Heart right ventricle (tissue), 16 donors: ENCODE data around the gene RAP1GAP. TPM values are rescaled to one million over a fixed set of nuclear protein-coding genes. Genes with fewer than 3 reads are reported as not detected.
A peak's percentile ranks its signal among the peaks of the same experiment; 100 is the strongest.
"Not testable (repeated sequence)": the region's sequence is repeated elsewhere in the genome, so short reads cannot be mapped to it uniquely, and the experiment has no call there.

Experiments
- ATAC-seq, 8 donors: fragments of 200-7000 bp; cut with Tn5 transposase; one replicate each; pipeline ENCODE4 v1.9.1; 2020; ENCODE audit warnings: mild to moderate bottlenecking in 8 of 8, moderate library complexity in 8 of 8, moderate number of reproducible peaks in 1 of 8
- DNase-seq, 2 donors: peaks; one replicate each; pipeline ENCODE4 v3.0.0-alpha.2; 2020
- H3K27ac ChIP-seq, 10 donors: fragments of 200-600 bp; sonication (generic) in 2 of 10; one replicate each; pipeline versions ENCODE4 v1.5.0 to v1.8.0; 2020 to 2022; ENCODE audit warnings: mild to moderate bottlenecking in 3 of 10
- H3K27me3 ChIP-seq, 7 donors: fragments of 200-600 bp; one replicate each; pipeline ENCODE4 v1.8.0; 2021 to 2022; ENCODE audit warnings: mild to moderate bottlenecking in 2 of 7
- H3K36me3 ChIP-seq, 9 donors: fragments of 200-600 bp; sonication (generic) in 1 of 9; one replicate each; pipeline versions ENCODE4 v1.5.0 to v1.8.0; 2020 to 2022; ENCODE audit warnings: mild to moderate bottlenecking in 2 of 9
- H3K4me1 ChIP-seq, 9 donors: fragments of 200-600 bp; sonication (generic) in 1 of 9; one replicate each; pipeline versions ENCODE4 v1.5.0 to v1.8.0; 2020 to 2022; ENCODE audit warnings: mild to moderate bottlenecking in 4 of 9
- H3K4me3 ChIP-seq, 10 donors: fragments of 200-600 bp; sonication (generic) in 2 of 10; one replicate each; pipeline versions ENCODE4 v1.5.0 to v1.8.0; 2020 to 2022; ENCODE audit warnings: mild to moderate bottlenecking in 7 of 10, moderate library complexity in 2 of 10
- H3K9me3 ChIP-seq, 11 donors: fragments of 200-600 bp in 10 of 11; sonication (generic) in 2 of 11; one replicate each; pipeline versions ENCODE4 v1.5.0 to v1.8.0; 2013 to 2022; ENCODE audit warnings: mild to moderate bottlenecking in 2 of 11, control low read depth in 1 of 11, moderate library complexity in 1 of 11
- WGBS, 2 donors: extraction: QIAGEN DNeasy Blood & Tissue Kit; methylation state at CpG; one replicate each; pipeline ENCODE4 v1.1.7; 2013; ENCODE audit warnings: inconsistent platforms in 1 of 2; 5-methylcytosine and 5-hydroxymethylcytosine counted together
- intact Hi-C, 10 donors: fragments of 100-400 bp; cut with DNase I; formaldehyde crosslinking; loops; one replicate each; pipeline versions ENCODE4 v1.11.1 to v1.14.2; 2022
- polyA plus RNA-seq, 2 donors: library from polyadenylated mRNA; stranded (reverse); fragments of 200-250 nt; gene quantifications; one replicate each; pipeline ENCODE4 v1.2.3, GENCODE V29; 2013
- total RNA-seq, 10 donors: library from RNA; stranded (reverse); fragmentation: NEBNext Ultra II Directional in 3 of 10; extraction: Animal tissue kit (Norgen Biotek cat#: 25700) in 3 of 10; gene quantifications; one replicate each; pipeline versions ENCODE4 v1.2.1 to v1.2.4, GENCODE V29; 2021 to 2023
- TF ChIP-seq, protein P1 (sequence below), 9 donors: fragments of 200-600 bp; sonication (generic) in 2 of 9; IDR thresholded peaks; one replicate each; pipeline versions ENCODE4 v1.5.0 to v1.8.0; 2021 to 2022; ENCODE audit warnings: antibody characterized with exemption in 9 of 9, mild to moderate bottlenecking in 5 of 9, moderate library complexity in 1 of 9
- donor health status: Arrhythmogenic right ventricular cardiomyopathy.
- donor health status: ischemic (EF 13 %, LVEDD 7.1; RV severe dilation, severe dysfunction).
- donor health status: healthy with polysubstance abuse.
- donor health status: DM: no; HTN: yes; CAD: no.
- donor health status: DM: no; HTN: no; CAD: no.
- donor health status: ischemic (EF 25% LVEDD 6.9; RV normal size, moderate dysfunction).
- donor health status: ischemic (EF 25% LVEDD 5.7; RV mildly dilated, moderate dysfunction).
- donor health status: healthy.
- donor health status: DM: yes; HTN: yes; CAD: no.
- donor health status: Ischemic cardiomyopathy.
- donor health status: ischemic (EF 35%, LVEDD 5.7; RV mildly dilated, moderate dysfunction).
- donor health status: nonischemic (EF 11% LVEDD 7.7; RV severe dilation, severe dysfunction).
- donor health status: DM: yes; HTN: yes; CAD: no.
- donor health status: PGD.
- donor health status: ischemic (EF 29% LVEDD 5.4; RV normal size, mild dysfunction).
- donor health status: nonischemic (EF 23%, LVEDD 6.1; RV moderate dilation, normal function).

The RAP1GAP gene
- total and polyA plus RNA-seq, 12 donors = 0.42 to 5.9 (median 4.0) TPM

DNA sequence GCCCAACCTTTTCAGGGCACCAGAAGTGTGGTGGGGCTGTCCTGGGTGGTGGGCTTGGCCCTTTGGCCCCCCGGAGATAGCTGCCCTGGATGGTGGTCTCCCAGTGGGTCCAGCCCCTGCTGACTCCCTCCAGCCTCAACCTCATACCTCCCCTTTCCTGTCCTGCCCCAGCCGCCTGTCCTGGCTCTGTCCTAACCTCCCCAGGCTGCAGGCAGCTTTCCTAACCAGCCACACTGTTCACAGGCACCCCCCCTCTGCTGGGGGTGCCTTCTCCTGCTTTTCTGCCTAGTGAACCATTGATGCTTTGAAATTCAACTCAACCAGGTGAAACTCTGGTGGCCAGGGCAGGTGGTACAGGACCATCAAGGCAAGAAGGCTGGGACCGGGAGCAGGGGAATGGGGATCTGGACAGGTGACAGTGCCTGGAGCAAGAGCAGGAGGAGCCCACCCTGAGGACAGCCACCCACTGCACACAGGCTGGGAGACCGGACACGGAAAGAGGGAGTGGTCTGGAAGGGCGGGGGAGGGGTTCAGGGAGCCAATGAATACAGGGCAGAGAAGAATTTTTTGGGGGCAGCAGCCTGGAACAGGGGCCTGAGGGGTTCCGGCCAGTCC, 35.9 kb downstream of the RAP1GAP start:
- Histone ChIP-seq H3K9me3 (no peaks in the 10 kb centered on the region), H3K27ac (no peak overlapping the region), H3K4me1 (peaks cover 0 to 7% (median 3%) of the 10 kb centered on the region in 9 donors), H3K4me3 (no peak overlapping the region), H3K36me3 (no peaks in the 10 kb centered on the region), H3K27me3 (peaks cover 0 to 53% (median 17%) of the 10 kb centered on the region in 7 donors)
- ATAC-seq (no peak), DNase-seq (no peak)
- intact Hi-C loops = no loop called here
- TF ChIP-seq, protein P1, sequence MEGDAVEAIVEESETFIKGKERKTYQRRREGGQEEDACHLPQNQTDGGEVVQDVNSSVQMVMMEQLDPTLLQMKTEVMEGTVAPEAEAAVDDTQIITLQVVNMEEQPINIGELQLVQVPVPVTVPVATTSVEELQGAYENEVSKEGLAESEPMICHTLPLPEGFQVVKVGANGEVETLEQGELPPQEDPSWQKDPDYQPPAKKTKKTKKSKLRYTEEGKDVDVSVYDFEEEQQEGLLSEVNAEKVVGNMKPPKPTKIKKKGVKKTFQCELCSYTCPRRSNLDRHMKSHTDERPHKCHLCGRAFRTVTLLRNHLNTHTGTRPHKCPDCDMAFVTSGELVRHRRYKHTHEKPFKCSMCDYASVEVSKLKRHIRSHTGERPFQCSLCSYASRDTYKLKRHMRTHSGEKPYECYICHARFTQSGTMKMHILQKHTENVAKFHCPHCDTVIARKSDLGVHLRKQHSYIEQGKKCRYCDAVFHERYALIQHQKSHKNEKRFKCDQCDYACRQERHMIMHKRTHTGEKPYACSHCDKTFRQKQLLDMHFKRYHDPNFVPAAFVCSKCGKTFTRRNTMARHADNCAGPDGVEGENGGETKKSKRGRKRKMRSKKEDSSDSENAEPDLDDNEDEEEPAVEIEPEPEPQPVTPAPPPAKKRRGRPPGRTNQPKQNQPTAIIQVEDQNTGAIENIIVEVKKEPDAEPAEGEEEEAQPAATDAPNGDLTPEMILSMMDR (IDR thresholded peaks at IDR 0.05) = no peak
- 66 to 75% methylated on average over 7 of the region's 7 CpGs for WGBS, 2 donors

DNA sequence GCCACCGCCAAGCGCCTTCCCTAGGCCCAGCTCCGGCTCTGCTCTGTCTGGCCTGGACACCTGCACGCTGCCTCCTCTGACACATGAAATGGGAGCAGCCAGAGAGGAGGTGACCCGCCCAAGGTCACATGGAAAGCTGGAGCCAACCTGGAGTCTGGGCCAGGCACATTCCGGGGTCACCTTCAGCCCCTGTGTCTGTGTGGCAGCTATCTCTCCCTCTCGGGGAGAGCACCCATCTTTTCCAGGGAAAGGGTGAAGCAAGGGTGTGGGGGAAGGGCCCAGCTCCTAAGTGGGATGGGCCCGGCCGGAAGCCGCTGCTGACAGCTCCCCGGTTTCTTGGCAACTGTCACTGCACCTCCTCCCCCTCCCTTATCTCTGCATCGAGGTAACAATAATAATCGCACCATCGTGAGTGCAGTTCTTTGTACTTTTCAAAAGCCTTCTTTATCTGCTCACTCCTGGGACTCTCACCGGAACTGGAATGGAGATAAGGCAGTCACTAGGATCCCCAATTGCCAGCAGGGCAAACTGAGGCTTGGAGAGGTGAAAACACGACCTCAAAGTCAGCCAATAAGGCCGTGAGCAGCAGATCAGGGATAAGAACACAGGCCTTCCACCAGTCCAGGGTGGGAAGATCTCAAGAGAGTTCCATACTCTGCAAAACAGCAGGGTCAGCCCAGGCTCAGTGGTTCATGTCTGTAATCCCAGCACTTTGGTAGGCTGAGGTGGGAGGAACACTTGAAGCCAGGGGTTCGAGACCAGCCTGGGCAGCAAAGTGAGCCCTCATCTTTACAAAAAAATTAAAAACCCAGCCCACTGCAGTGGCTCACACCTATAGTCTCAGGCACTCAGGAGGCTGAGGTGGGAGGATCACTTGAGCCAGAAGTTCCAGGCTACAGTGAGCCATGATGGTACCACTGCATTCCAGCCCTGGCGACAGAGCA, 36.9 kb downstream of the RAP1GAP start:
- Histone ChIP-seq H3K36me3 (no peaks in the 10 kb centered on the region), H3K27ac (no peak overlapping the region), H3K4me3 (no peak overlapping the region), H3K4me1 (peaks cover 0 to 7% (median 3%) of the 10 kb centered on the region in 9 donors), H3K27me3 (peaks cover 0 to 58% (median 17%) of the 10 kb centered on the region in 7 donors), H3K9me3 (no peaks in the 10 kb centered on the region)
- TF ChIP-seq, protein P1 (IDR thresholded peaks at IDR 0.05) = no peak
- no peak for DNase-seq
- 36 to 37% methylated on average over 19 of the region's 19 CpGs for WGBS, 2 donors
- intact Hi-C loops = no loop called here
- peak in 3 of 8 donors; percentile 15 to 48 (median 27) for ATAC-seq

DNA sequence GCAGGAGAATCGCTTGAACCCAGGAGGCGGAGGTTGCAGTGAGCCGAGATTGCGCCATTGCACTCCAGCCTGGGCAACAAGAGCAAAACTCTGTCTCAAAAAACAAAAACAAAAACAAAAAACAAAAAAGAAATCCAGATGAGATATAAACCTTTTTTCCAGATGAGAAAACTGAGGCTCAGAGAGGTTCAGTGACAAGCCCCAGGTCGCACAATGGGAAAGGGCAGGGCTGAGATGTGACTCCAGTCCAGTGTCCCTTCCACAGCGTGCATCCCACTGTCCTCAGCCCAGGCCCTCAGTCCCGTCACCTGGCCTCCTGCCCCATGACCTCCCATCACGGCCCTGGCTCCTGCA, 37.6 kb downstream of the RAP1GAP start:
- WGBS, 2 donors = 82 to 83% methylated on average over 8 of the region's 8 CpGs
- ATAC-seq, H3K4me3 ChIP-seq, H3K36me3 ChIP-seq, H3K4me1 ChIP-seq, intact Hi-C loops, DNase-seq, H3K27ac ChIP-seq, H3K9me3 ChIP-seq: not testable (repeated sequence)
- peaks cover 0 to 64% (median 17%) of the 10 kb centered on the region in 7 donors for H3K27me3 ChIP-seq

DNA sequence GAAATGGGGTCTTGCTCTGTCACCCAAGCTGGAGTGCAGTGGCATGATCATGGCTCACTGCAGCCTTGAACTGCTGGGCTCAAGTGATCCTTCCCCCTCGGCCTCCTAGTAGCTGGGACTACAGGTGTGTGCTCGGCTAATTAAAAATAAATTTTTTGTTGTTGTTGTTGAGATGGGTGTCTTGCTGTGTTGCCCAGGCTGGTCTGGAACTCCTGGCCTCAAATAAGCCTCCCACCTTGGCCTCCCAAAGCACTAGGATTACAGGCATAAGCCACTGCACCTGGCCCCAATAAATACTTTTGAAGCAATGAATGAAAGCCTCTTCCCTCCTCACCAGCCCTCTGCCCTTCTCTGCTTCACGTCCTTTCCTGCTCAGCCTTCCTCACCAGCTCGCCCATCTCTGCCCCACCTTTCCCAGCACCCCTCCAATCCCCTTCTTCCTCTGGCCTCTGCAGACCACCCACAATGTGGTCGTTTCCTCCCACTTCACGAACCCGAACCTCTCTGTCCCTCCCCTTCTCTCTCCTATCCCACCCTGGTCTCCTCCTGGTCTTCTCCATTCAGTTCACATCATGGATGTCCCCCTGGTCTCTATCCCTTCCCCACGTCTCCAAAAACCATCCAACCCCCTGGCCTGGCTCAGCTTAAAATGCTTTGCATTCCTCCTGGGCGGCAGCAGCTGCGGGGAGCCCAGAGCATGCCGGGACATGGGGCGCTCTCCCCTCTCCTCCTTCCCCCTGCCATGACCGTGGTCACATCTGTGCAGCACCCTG, 38.4 kb downstream of the RAP1GAP start:
- no peak overlapping the region for H3K4me3 ChIP-seq
- ATAC-seq (peak in 2 of 8 donors; percentile 22 to 44), DNase-seq (no peak)
- peaks cover 0 to 63% (median 14%) of the 10 kb centered on the region in 7 donors for H3K27me3 ChIP-seq
- no peak overlapping the region for H3K27ac ChIP-seq
- TF ChIP-seq, protein P1 (IDR thresholded peaks at IDR 0.05) = no peak
- 34 to 40% methylated on average over 13 of the region's 13 CpGs for WGBS, 2 donors
- no peaks in the 10 kb centered on the region for H3K9me3 ChIP-seq
- no peaks in the 10 kb centered on the region for H3K36me3 ChIP-seq
- H3K4me1 ChIP-seq = peaks cover 0 to 7% (median 3%) of the 10 kb centered on the region in 9 donors
- intact Hi-C loops = no loop called here
